Endothelial cell of umbilical vein (primary cell): ENCODE data around the gene MED29. TPM values are rescaled to one million over a fixed set of nuclear protein-coding genes. Genes with fewer than 3 reads are reported as not detected.

Experiments used
- Bru-seq: library from RNA; stranded (reverse); fragments of 400-500 nt; gene quantifications from one replicate; lab custom pipeline; 2021; lab: Mats Ljungman, UMichigan
- BruChase-seq, 2 experiments: library from RNA; stranded (reverse); fragments of 400-500 nt; gene quantifications; one replicate each; lab custom pipeline; 2021; lab: Mats Ljungman, UMichigan
- BruUV-seq: library from RNA; stranded (reverse); fragments of 400-500 nt; replicated peaks from 2 replicates; lab custom pipeline; 2021; lab: Mats Ljungman, UMichigan
- CTCF ChIA-PET: fragments of 300-600, 350-600 bp; sonication (Branson Sonifier 250); formaldehyde crosslinking; loops from one replicate; lab custom pipeline; 2021; ENCODE audit warnings: antibody characterized with exemption, inconsistent platforms; lab: Charles Lee
- POLR2A ChIA-PET: fragments of 300-600, 350-600 bp; sonication (Branson Sonifier 250); formaldehyde crosslinking; loops from one replicate; lab custom pipeline; 2021; ENCODE audit warnings: antibody characterized with exemption, inconsistent platforms; lab: Charles Lee
- DNase-seq: peaks from one replicate; pipeline ENCODE4 v3.0.0-alpha.2; 2011; ENCODE audit warnings: low read depth, low spot score
- FAIRE-seq: peaks from 2 replicates; lab custom pipeline; 2011; peaks lifted over from hg19 to GRCh38; lab: Jason Lieb, UNC
- H2AFZ ChIP-seq: 2 replicates; pipeline ENCODE4 v1.6.0; 2012; ENCODE audit warnings: low read depth, low read length, control low read depth, inconsistent platforms
- H3K27ac ChIP-seq: 2 replicates; pipeline ENCODE4 v1.5.1; 2011; ENCODE audit warnings: low read depth, mild to moderate bottlenecking, control low read depth, low read length, moderate library complexity; ENCODE audit not compliant: insufficient read depth
- H3K27me3 ChIP-seq, 2 experiments: 2 replicates each; pipeline versions ENCODE4 v1.6.0 to v1.6.1; 2011; ENCODE audit warnings: low read length in 2 of 2, mixed read lengths in 1 of 2; ENCODE audit not compliant: control insufficient read depth in 2 of 2, insufficient read depth in 2 of 2
- H3K36me3 ChIP-seq, 2 experiments: 2 replicates in 1 of 2; 3 replicates in 1 of 2; pipeline ENCODE4 v1.5.1; 2011; ENCODE audit warnings: low read length in 2 of 2, mild to moderate bottlenecking in 1 of 2, moderate library complexity in 1 of 2; ENCODE audit not compliant: control insufficient read depth in 2 of 2, insufficient read depth in 2 of 2; ENCODE audit errors: extremely low read depth in 1 of 2
- H3K4me1 ChIP-seq: 3 replicates; pipeline ENCODE4 v1.5.1; 2011; ENCODE audit warnings: mild to moderate bottlenecking, low read length; ENCODE audit not compliant: control insufficient read depth, insufficient read depth; ENCODE audit errors: extremely low read depth
- H3K4me2 ChIP-seq: 2 replicates; pipeline ENCODE4 v1.6.1; 2011; ENCODE audit warnings: low read length, control low read depth, mixed read lengths; ENCODE audit not compliant: insufficient read depth
- H3K4me3 ChIP-seq, 3 experiments: fragments of 200-600 bp in 1 of 3; sonication (generic), shearing (Covaris generic) in 1 of 3; replicated peaks in 1 of 3; 2 replicates each; pipeline ENCODE4 v1.5.1; 2011 to 2016; ENCODE audit warnings: control low read depth in 3 of 3, low read length in 3 of 3, mild to moderate bottlenecking in 2 of 3, inconsistent platforms in 1 of 3, low read depth in 1 of 3, moderate library complexity in 1 of 3; ENCODE audit not compliant: insufficient read depth in 1 of 3
- H3K79me2 ChIP-seq: 2 replicates; pipeline ENCODE4 v1.6.0; 2012; ENCODE audit warnings: low read length, inconsistent platforms; ENCODE audit not compliant: control insufficient read depth, insufficient read depth
- H3K9ac ChIP-seq: replicated peaks from 2 replicates; pipeline ENCODE3; 2011; ENCODE audit warnings: low read length, control low read depth; ENCODE audit not compliant: insufficient read depth; ENCODE audit errors: extremely low read depth
- H3K9me1 ChIP-seq: replicated peaks from 3 replicates; pipeline ENCODE4 v1.6.0; 2011; ENCODE audit warnings: mild to moderate bottlenecking, low read length; ENCODE audit not compliant: control insufficient read depth, insufficient read depth; ENCODE audit errors: extremely low read depth
- H3K9me3 ChIP-seq: replicated peaks from 2 replicates; pipeline ENCODE4 v1.5.1; 2012; ENCODE audit warnings: low read length, inconsistent platforms; ENCODE audit not compliant: control insufficient read depth, insufficient read depth
- H4K20me1 ChIP-seq: replicated peaks from 2 replicates; pipeline ENCODE3; 2011; ENCODE audit warnings: mild to moderate bottlenecking, low read length; ENCODE audit not compliant: control insufficient read depth, insufficient read depth; ENCODE audit errors: extremely low read depth
- FOS ChIP-seq: IDR thresholded peaks from 2 replicates; pipeline ENCODE4 v1.6.1; 2011; ENCODE audit warnings: mild to moderate bottlenecking, low read length, moderate library complexity, borderline replicate concordance; ENCODE audit not compliant: insufficient read depth
- JUN ChIP-seq: IDR thresholded peaks from 2 replicates; pipeline ENCODE4 v1.6.1; 2011; ENCODE audit warnings: borderline replicate concordance, low read depth; ENCODE audit not compliant: insufficient read length, insufficient read depth
- POLR2A ChIP-seq: IDR thresholded peaks from 2 replicates; pipeline ENCODE4 v1.6.1; 2012; ENCODE audit warnings: low read depth, mild to moderate bottlenecking, control low read depth, low read length
- POLR2AphosphoS5 ChIP-seq: IDR thresholded peaks from 2 replicates; pipeline ENCODE4 v1.6.1; 2012; ENCODE audit warnings: low read depth, mild to moderate bottlenecking, control low read depth, low read length, moderate library complexity; ENCODE audit not compliant: insufficient read depth
- dilution Hi-C: fragments of 300-500 bp; cut with MboI; formaldehyde crosslinking; loops from one replicate; pipeline ENCODE4 v1.15.0; 2019; ENCODE audit warnings: low sequenced_read_pairs; ENCODE audit not compliant: extremely low pct_ligation_motif_present
- intact Hi-C: fragments of 100-400 bp; cut with micrococcal nuclease; formaldehyde crosslinking; loops from one replicate; pipeline ENCODE4 v1.10.0; 2022
- long read RNA-seq: library from polyadenylated mRNA; stranded (forward); transcript quantifications from one replicate; pipeline ENCODE4 v2.0.0, GENCODE V29; 2021
- polyA minus RNA-seq, 3 experiments: library from RNA; depleted of rRNA, polyadenylated mRNA; stranded (reverse); fragments of >200 nt; gene quantifications; 1 replicate in 1 of 3; 2 replicates in 2 of 3; pipeline ENCODE4 v1.2.3, GENCODE V29; 2011
- polyA plus RNA-seq, 4 experiments: library from polyadenylated mRNA; depleted of rRNA in 3 of 4; stranded (reverse) in 3 of 4; unstranded in 1 of 4; fragments of >200 nt; gene quantifications; 2 replicates each; pipeline versions ENCODE4 v1.2.1 to v1.2.3, GENCODE V29; 2011 to 2012; ENCODE audit warnings: missing spikeins in 1 of 4
- total RNA-seq: library from RNA; stranded (reverse); gene quantifications from 2 replicates; pipeline ENCODE4 v1.2.3, GENCODE V29; 2021
- TF ChIP-seq, protein P1 (sequence below), 2 donors: IDR thresholded peaks; 1 replicate in 1 of 2; 2 replicates in 1 of 2; pipeline ENCODE4 v1.5.1; 2011; ENCODE audit warnings: low read length in 2 of 2, mild to moderate bottlenecking in 2 of 2, moderate library complexity in 2 of 2, control low read depth in 1 of 2, inconsistent platforms in 1 of 2, low read depth in 1 of 2; ENCODE audit not compliant: insufficient read depth in 1 of 2; ENCODE audit errors: extremely low read depth in 1 of 2

MED29 gene, protein sequence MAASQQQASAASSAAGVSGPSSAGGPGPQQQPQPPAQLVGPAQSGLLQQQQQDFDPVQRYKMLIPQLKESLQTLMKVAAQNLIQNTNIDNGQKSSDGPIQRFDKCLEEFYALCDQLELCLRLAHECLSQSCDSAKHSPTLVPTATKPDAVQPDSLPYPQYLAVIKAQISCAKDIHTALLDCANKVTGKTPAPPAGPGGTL
- 24.7 and 25.5 TPM in 2 replicates for total RNA-seq
- polyA plus RNA-seq, result 50.4 and 60.3 TPM in 2 replicates
- polyA plus RNA-seq (2011; cell fraction: cytosol; rRNA removed), result 39.9 and 44.7 TPM in 2 replicates
- polyA plus RNA-seq (2011; cell fraction: nucleus; rRNA removed), result 11.8 and 14.2 TPM in 2 replicates
- polyA plus RNA-seq (2012), result 19.4 and 19.7 TPM in 2 replicates
- 26.4 and 28.5 TPM in 2 replicates for polyA minus RNA-seq
- polyA minus RNA-seq (2011; cell fraction: cytosol; rRNA and poly(A)+ RNA removed), result 23.8 TPM
- 6.3 and 6.7 TPM in 2 replicates for polyA minus RNA-seq (2011; cell fraction: nucleus; rRNA and poly(A)+ RNA removed)
- percentile 60 among the genes with signal in this experiment for Bru-seq, nascent RNA
- BruChase-seq, experiment 1, labeled RNA remaining after a 6-hour chase, result percentile 76 among the genes with signal in this experiment
- percentile 65 among the genes with signal in this experiment for BruChase-seq, experiment 2, labeled RNA remaining after a 2-hour chase
- long read RNA-seq, transcript MED29-201 (4 exons, 3,653 nt), result major isoform, 50 of 61 reads
- long read RNA-seq, partial matches to known transcripts, result 2 of 61 reads
- long read RNA-seq, other reads (novel, unspliced or antisense), result 9 of 61 reads

DNA sequence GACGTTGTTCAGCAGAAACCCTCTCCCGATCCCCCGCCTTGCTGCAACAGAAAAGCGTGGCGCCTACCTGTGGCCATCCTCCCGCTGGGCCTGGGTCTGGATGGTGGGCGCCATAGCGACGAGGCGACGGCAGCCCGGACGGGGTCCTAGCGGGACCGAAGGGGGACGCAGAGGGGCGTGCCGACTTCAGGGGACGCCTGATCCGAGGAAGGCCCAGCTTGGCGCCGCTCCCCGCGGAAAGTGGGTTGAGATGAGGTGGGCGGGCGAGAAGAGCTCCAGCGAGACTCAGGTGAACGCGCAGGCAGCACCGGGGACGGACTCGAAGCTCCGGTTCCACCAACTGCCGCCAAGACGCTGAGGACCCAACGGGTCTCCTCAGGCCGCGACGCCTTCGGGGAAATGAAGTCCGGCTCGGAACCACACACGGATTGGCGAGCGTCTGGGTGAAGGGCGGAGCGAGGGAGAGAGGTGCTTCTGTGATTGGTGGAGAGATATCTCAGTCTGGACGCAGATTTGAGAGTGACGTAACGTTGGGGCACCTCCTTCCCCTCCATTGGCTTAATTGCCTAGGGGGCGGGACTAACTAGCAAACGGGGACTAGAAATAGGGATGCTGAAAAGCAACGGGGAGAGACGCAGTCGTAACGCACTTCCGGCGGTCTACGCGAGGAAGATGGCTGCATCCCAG, at the start of gene MED29, which contains the start of gene PAF1:
TSS of gene MED29 (plus strand) at position 628 of the 687 bp plus-strand sequence. CDS start at position 673, 45 bp downstream.
TSS of gene PAF1 (minus strand) at position 356 of the 687 bp plus-strand sequence. CDS start at position 114, 242 bp downstream.
- H3K27ac ChIP-seq, result peak within 1 kb of the TSS; percentile 83
- dilution Hi-C loops, result no loop called here
- no TSS peak for BruUV-seq
- peak within 1 kb of the TSS; percentile 75 for H2AFZ ChIP-seq
- no peaks in the 10 kb centered on the region for H3K27me3 ChIP-seq
- H3K4me3 ChIP-seq, result peak within 1 kb of the TSS; percentile 60 to 84 (median 83)
- peak; percentile 100 for DNase-seq
- ChIA-PET CTCF (interaction anchor here (0.7 to 2.0 kb wide), 9 partner anchors 13 to 269 kb away, joined by 3 to 11 read pairs (median 6); partner anchors contain the start of genes PLEKHG2 and RPS16), POLR2A (interaction anchor here (0.6 to 1.4 kb wide), 9 partner anchors 9 to 49 kb away, joined by 3 to 11 read pairs (median 3); partner anchors contain the start of genes PLEKHG2, RPS16 and SAMD4B)
- peaks cover 7 to 31% of the 10 kb centered on the region in 2 experiments for H3K36me3 ChIP-seq
- H3K79me2 ChIP-seq, result peaks cover 11% of the 10 kb centered on the region
- no peaks in the 10 kb centered on the region for H4K20me1 ChIP-seq
- FAIRE-seq, result peak; percentile 99
- no peaks in the 10 kb centered on the region for H3K9me1 ChIP-seq
- peak within 1 kb of the TSS; percentile 86 for H3K4me2 ChIP-seq
- H3K9me3 ChIP-seq, result no peaks in the 10 kb centered on the region
- intact Hi-C loops, result loop anchor here (1.0 to 5.0 kb wide), 3 partner anchors 39 to 264 kb away; partner anchors contain the start of gene PAK4
- peak within 1 kb of the TSS; percentile 89 for H3K9ac ChIP-seq
- TF ChIP-seq POLR2A (peak; percentile 98), POLR2AphosphoS5 (peak; percentile 92), FOS (no peak), JUN (peak; percentile 53)
- TF ChIP-seq, protein P1, sequence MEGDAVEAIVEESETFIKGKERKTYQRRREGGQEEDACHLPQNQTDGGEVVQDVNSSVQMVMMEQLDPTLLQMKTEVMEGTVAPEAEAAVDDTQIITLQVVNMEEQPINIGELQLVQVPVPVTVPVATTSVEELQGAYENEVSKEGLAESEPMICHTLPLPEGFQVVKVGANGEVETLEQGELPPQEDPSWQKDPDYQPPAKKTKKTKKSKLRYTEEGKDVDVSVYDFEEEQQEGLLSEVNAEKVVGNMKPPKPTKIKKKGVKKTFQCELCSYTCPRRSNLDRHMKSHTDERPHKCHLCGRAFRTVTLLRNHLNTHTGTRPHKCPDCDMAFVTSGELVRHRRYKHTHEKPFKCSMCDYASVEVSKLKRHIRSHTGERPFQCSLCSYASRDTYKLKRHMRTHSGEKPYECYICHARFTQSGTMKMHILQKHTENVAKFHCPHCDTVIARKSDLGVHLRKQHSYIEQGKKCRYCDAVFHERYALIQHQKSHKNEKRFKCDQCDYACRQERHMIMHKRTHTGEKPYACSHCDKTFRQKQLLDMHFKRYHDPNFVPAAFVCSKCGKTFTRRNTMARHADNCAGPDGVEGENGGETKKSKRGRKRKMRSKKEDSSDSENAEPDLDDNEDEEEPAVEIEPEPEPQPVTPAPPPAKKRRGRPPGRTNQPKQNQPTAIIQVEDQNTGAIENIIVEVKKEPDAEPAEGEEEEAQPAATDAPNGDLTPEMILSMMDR (IDR thresholded peaks at IDR 0.05; ENCODE audit: extremely low read depth in 1 of 2, insufficient read depth in 1 of 2, low read depth in 1 of 2, low read length in 2 of 2), result peak in 1 of 2 donors; percentile 7
- H3K4me1 ChIP-seq, result peaks cover 9% of the 10 kb centered on the region
